ENCODE data around the gene PSME2.

PSME2 gene, protein sequence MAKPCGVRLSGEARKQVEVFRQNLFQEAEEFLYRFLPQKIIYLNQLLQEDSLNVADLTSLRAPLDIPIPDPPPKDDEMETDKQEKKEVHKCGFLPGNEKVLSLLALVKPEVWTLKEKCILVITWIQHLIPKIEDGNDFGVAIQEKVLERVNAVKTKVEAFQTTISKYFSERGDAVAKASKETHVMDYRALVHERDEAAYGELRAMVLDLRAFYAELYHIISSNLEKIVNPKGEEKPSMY

DNA sequence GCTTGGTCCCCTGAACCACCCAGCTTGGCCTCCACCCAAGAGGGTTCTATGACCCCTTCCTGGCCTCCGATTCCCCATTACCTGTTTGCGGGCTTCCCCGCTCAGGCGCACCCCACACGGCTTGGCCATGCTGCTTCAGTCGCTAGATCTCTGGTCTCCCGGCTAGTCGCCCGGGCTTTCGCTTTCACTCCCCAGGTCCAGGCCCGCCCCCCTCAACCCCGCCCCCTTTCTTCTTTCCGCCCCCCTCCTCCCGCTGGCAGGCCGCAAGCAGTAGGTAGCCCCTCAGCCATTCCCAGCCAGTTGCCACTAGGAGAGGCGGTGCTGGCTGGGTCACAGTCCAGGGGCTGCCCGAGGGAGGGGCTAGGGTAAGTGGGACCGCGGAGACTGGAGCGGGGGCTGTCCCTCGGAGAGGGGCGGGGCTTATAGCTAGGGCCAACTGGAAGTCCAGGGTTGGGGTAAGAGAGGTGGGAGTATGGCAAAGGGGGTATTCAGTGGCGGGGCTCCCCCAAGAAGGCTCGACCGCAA lies at the start of gene PSME2:
TSS of gene PSME2 (minus strand) at position 158 of the 525 bp plus-strand sequence. CDS start at position 129, 29 bp downstream.
- DNase-seq (ENCODE audit: low read depth in 2 of 2): peak; percentile 86 to 92

DNA sequence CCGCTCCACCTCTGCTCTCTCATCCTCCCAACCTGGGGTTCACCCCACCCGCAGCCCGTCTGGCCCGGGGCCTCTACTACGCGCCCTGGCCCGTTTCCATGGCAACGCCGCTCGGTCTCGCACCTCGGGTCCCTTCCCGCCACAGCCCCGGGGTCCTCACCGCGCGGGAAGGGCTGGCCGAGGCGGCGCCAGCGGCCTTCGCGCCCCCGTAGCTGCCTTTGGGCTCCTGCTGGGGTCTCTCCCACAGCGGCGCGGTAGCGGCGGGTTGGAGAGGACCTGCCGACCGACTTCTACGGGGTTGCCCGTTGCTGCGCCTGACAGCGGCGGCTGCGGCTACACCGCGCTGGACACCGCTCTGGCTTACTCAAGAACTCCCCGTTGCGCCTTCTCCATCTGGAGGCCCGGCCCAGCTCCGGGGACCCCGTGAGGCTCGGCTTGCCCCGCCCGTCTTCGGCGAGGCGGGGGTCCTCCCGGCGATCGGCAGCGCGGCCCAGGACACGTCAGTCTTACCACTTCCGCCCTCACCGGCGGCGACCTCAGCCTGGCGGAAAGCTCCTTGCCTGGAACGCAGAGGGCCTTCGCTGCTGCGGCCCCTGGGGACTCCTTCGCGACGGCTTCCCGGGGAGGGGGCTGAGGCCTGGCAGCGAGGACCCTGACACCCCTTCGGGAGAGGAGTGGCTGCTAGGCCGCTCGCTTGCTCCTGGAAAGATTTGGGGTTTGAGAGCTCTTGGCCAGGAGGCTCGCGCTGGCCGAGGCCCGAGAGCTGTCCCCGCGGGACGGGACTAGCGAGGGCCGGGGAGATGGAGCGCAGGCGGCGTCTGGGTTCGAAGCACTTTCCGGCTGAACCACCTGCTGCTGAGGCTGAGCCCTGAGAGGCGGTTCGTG lies 49.0 kb upstream of the PSME2 start, which contains the start of gene TM9SF1:
TSS of gene TM9SF1 (minus strand) at position 256 of the 885 bp plus-strand sequence. CDS start 422 bp downstream, outside the sequence.
- DNase-seq (ENCODE audit: low read depth in 2 of 2): peak; percentile 75 to 82

DNA sequence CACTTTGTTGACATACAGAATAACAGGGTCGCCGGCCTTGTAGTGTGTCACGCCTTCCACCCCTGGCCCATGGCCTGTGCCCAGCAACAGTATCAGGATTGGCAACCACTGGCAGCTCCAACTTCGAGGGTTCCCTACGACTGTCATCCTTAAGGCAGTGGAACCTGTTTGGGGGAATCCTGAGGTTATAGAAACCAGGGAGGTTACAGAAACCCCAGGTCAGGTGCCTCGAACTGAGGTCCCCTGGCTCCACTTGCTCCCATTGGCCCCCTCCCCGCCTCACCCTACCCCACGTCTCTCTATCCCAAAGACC lies 48.4 kb upstream of the PSME2 start:
- DNase-seq (ENCODE audit: low read depth in 2 of 2): no peak

DNA sequence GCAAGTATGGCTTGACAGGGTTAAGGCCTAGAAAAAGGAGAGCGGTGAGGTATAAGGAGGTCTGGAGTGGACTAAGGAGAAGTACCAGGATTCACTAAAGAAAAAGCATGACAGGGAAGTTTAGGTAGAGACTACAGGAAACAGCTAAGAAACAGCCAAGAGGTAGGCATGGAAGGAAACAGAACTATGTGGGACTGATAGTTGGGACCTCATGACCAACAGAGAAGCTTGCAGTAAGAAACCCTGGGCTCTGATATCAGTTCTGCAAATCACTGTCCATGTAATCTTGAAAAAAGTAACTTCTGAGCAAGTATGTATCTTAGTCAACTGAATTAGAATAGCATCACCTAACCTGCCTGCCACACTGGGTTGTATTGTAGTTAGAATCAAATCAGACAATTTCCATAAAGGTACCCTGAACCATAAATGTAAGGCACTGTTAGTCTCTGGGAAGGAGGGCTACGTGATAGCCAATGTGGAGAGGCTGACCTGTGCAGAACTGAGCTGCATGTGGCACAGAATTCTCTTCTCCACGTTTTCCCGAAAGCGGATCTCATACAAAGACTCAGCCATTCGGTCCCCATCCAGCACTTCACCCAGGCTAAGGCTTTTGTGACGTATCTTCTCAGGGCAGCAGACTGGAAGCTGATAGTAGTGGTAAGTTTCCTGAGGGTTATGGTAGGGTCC lies 47.9 kb upstream of the PSME2 start:
- DNase-seq (ENCODE audit: low read depth in 2 of 2): no peak

DNA sequence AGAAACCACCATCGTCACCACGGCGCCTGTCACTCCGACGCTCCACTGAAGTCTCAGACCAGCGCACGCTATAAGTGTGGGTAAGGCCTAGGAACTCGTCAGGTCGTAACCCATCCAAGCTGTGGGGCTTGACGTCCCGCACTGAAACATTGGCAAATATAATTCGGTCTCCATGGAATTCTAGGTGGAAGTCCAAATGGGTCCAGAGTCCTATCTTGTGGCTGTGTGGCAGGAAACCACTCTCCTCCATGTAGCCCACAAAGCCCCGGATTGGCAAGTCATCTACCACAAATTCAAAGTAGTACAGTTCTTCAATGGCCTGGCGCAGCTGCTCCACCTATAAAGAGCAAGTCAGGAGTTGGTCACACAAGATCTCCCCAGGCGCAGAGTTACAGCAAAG lies 46.5 kb upstream of the PSME2 start:
- no peak for DNase-seq (ENCODE audit: low read depth in 2 of 2)

DNA sequence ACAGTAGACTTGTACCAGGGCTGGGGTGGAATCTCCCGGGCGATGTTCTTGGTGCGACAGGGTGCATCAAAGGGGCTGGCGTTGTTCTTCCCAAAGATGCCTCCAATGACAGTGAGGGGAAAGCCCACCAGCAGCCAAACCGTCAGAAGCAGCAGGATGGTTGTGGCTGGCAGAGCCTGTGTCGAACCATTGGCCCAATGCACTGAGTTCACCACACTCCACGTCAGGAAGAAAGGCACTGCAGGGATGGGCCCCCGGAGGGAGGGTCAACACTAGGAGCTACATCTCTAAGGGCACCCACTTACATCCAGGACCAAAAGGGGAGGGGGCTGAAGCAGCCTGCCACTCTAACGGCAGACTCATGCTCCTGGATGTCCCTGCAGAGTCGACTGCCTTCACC lies 44.0 kb upstream of the PSME2 start:
- DNase-seq (ENCODE audit: low read depth in 2 of 2): no peak

DNA sequence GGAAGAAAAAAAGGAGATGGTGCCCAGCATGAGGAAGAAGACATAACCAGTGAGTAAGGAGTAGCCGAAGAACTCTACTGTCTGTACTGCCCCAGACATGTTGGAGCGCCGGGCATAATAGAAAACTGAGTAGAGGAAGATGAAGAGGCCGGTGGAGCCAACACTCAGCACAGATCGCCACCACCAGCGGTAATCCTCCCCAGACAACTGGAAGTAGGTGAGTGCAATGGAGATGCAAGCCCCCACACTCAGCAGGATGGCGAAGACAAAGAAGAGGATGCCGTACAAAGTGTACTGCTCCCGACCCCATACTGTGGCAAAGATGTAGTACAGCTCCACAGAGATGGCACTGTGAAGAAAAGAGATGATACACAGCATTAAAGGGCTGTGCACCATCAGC lies 43.0 kb upstream of the PSME2 start:
- no peak for DNase-seq (ENCODE audit: low read depth in 2 of 2)

DNA sequence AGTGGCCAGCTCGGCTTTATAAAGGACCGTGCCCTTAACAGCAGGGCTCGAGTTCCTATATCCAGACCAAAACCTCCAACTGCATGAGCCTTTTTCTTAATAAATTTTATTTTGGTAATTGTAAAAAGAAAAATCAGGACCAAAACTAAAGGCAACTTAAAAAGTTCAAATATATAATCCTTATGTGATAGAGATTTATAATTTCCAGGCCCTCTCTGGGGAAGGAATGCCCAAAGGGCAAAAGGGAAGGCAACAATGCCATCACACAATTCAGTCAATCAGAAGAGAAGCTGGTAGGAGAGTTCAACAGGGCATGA lies 42.6 kb upstream of the PSME2 start:
- DNase-seq (ENCODE audit: low read depth in 2 of 2): no peak

DNA sequence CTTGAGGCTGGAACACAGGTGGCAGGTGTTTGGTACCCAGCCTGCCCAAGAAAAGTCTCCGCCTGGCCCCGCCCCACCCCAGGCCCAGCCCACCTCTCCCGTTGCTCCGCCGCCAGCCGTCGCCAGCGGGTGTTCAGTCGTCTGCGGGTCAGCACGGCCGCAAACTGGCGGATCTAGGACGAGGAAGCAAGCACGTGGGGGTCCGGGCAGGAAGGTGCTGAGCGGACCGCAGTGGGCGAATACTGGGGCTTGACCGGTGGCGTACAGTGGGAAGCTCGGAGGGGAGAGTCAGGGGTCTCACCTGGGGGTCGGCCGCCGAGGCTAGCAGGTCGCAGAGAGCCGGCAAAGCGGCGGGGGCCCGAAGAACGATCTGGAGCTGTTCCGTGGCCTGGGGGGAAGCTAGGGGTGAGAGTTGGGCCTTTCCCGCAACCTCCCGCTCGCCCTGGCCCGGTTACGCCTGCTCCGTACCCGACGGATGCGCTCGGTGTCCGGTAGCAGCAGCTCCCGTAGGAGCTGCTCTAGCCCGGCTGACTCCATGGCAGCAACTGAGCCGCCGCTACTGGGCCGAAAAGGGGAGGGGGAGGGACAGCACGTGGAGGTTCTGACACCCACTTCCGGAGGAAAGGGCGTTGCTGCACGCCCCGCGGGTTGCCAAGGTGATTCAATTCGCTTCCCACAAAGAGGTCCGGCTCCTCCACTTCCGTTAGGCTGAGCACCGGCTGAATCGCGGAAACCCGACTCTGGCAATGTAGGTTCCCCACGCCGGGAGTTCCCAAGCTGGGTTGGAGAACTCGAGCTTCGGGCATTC lies 42.0 kb upstream of the PSME2 start, which contains the start of gene IPO4:
TSS of gene IPO4 (minus strand) at position 566 of the 808 bp plus-strand sequence. CDS start at position 537, 29 bp downstream.
- peak; percentile 89 to 95 for DNase-seq (ENCODE audit: low read depth in 2 of 2)

DNA sequence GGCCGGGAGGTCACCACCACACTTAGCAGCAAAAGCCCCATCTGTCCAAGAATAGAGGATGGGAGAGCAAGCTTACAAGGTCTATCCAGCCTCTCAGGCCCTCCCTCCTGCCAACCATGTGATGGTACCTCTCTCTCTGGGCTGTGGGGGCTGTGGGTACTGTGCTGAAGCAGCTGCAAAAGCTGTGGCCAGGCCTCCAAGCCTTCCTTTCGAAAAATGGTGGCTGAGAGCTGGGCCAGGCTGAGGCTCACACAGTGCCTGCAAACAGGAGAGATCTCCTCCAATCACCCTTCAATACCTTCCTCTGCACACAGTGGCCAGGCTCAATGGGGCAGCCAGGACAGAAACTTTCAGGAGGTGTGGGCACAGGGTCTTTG lies 41.1 kb upstream of the PSME2 start:
- no peak for DNase-seq (ENCODE audit: low read depth in 2 of 2)

DNA sequence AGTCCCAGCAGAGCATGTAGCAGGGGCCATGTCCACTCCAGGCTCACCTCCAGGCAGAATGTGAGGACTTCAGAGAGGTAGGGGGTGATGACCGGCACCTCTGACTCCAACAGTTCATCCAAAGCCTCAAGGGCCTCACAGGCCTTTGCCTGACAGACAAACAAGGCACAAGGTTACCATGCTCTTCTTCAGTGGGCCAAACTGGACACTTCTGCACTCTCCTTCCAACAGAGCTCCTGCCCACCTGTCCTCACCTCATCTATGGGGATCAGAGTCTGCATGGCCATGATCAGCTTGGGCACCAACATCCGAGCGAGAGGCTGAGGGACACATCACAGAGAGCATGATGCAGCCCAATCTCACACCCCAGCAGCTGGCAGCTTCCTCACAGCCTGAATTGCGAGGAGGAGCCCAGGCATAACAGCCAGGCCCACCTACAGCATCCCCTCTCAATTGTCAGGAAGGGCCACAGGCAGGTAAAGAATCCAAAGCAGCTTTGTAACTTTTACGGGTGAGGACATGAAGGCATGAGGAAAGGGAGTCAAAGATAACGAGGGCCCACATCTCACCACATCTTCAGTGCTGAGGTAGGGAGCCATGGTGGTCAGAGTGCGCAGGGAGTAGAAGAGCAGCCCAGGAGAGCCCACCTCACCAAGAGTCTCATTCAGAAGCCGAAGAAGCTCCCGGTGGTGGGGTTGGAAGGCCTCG lies 40.6 kb upstream of the PSME2 start:
- no peak for DNase-seq (ENCODE audit: low read depth in 2 of 2)

DNA sequence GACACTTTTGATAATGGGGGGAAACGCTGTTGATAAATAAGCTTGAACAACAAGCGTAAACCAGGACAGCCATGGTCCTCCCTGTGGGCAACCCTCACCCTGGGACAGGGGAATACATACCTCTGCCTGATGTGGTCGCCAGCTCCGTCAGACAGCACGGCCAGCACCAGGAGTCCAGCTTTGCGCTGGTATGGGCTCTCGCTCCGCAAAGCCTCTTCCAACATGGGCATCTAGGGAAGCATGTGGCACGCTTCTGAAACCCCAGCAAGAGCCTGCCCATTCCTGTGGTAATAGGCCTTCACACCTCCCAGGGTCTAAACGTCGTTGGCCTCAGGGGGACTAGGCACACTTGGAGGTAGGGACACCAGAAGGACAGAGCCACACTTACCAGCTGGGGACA lies 39.3 kb upstream of the PSME2 start:
- DNase-seq (ENCODE audit: low read depth in 2 of 2): no peak

DNA sequence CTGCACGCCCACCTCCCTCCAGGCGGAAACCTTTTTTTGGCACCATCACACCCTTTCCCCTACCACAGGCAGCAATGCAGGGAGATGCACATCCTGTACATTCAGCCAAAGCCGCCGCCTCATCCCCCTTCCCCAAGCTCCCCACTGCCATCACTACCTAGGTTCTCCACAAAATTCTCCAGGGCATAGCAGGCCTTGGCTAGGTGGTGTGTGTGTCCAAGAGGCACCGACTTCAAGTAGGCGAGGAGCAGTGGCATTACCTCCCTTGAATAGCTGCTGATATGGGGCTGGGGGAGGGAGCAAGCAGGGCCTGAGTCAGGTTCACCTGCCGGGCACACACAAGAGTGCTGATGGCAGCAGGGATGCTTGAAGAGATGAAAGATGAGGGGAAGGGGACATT lies 38.6 kb upstream of the PSME2 start:
- DNase-seq (ENCODE audit: low read depth in 2 of 2): no peak

DNA sequence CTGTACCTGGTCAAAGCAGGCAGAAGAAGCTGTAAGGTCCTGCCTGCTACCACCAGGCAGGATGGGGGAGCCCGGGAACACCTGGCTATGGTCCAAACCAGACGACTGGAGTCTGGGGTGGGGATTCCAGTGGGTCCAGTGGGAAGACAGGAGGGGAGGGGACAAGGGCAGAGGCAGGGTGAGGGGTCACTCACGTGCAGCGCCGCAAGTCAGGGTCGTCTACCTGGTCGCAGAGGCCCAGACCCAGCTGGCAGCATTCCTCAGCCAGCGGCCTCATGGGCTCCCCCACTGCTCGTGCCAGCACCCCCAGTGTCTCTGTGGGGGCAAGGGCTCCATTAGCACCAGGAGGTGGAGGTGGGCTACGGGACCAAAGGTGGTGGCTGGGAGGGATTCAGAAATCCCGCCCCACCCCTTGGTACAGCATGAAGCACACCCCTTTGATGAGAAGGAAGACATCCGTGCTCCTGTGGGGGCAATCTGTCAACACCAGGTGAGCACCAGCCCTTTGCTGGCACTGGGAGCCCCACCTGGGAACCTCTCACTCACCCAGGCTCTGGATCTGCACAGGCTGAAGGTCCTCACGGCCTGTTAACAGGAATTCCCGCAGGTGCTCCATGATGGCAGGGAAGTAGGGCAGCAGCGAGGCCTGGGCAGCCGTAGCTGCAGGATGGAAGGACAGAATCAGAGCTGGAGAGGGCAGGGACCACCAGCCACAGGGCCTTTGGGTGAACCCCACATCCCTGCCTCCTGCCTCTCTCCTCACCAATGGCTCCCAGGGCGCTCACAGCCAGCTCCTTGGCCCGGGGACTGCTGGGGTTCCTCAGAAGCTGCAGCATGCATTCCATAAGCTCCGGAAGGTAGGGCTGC lies 37.9 kb upstream of the PSME2 start:
- DNase-seq (ENCODE audit: low read depth in 2 of 2): no peak

DNA sequence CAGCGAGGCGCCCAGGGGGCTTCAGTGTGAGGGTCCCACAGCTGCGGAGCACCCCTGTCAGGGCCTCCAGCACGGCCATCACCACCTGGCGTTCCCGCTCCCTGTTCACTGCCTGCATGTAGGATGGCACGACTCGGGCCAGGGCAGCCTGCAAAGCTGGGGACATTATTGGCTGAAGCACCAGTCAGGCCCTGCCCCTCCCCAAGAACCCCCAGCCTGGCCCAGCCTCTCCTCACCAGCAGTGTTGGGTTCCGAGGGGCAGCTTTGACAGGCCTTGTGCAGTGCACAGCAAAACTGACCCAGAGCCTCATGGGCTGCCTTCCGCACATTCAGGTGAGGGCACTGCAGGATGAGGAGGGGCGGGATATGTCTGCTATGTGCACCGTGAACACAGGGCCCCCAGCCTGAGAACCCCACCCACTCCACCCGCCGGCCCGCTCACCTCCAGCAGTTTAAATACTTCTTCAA lies 36.6 kb upstream of the PSME2 start:
- no peak for DNase-seq (ENCODE audit: low read depth in 2 of 2)

DNA sequence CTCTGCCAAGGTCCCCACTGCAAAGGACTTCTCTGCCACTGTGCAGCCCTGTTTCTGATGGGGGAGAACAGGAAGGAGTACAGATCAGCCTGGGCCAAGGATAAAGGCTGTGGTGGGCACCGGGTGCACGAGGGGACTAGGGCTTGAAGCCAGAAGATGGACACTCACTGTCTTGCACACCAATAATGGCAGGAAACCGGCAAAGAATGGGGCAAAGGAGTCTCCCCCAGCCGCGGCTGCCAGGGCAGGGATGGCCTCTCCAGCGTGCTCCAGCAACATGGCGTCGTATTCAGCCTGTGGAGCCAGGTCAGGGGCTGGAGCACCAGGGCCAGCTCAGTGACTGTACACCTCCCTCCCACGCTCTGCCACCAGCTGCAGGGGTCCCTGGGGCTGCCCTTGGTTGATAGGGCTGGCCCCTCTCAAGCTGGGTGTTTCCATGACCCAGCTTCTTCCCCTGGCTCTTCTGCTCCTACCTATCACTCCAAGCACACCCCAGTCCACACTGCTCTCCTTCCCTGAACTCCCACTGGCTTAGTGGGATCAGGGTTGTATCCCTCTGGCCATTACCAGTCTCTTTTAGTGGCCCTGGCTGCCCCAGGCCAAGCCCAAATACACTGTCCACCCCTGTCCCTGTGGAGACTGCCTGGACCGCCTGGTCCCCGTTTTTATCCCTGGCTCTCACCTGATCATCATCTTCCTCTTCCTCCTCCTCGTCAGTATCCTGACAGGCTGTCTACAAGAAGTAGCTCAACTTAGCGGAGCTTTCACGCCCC lies 35.9 kb upstream of the PSME2 start:
- no peak for DNase-seq (ENCODE audit: low read depth in 2 of 2)

DNA sequence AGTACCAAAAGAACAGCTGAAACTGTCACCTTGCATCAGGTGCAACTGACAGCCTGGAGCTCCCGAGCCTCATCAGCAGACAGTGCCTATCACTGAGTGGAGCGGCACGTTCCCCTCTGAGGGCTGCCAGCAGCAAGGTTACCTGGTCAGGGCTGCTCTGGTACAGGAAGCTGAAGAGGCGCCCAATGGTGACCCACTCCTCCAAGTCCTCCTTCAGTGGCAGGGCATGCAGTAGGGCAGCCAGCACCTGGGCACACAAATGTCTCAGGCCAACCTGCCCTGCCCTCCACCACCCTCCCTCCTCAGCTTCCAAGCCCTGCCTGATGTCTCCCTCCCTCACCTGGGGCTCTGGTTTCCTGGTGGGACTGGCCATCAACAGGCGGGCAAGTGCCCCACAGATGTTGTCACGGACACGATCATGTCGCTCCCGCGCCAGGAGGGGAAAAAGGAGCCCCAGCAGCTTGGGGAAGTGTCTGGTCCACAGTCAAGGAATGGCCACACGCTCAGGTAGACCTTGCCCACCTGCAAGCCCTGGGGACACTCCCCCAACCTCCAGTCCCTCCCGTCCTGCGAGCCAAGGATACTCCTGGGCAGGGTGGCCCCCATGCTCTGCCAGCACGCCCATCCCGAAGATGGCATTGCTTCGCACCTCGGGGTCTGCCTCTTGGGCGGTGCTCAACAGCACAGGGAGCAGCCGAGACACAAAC lies 35.1 kb upstream of the PSME2 start:
- no peak for DNase-seq (ENCODE audit: low read depth in 2 of 2)
